ENCODE results near the gene ENOX2. TPM values are rescaled to one million over a fixed set of nuclear protein-coding genes. Genes with fewer than 3 reads are reported as not detected.

Gene ENOX2
- total RNA-seq, 1 experiment from 2014 or later = 24.3 TPM

DNA sequence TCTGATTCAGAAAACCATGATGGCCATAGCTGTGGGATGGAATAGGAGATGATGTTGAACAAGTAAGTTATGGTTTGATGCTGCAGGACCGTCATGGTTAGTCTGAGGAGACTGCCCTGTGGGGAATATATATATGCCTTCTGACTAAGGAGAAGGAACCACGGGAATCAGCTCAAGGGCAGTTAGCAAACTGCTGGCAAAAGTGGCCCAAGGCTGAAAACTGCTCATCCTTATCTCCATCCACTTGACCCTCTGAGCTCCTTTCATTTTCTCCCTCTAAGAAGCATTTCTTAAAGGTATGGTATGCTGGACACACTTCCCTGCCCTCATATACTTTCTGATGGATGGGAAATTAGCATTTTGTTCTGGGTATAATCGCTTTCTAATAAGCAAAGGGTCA lies 161.9 kb downstream of the ENOX2 start:
- no peaks in the 10 kb centered on the region for H3K4me1 Mint-ChIP-seq (ENCODE audit: insufficient read depth, unreplicated experiment)
- ChIA-PET CTCF (no interaction called here), POLR2A (no interaction called here)
- intact Hi-C loops (cut with micrococcal nuclease) = no loop called here
- no TSS peak for BruUV-seq (replicated peaks)
- no peak overlapping the region for H3K4me3 Mint-ChIP-seq (ENCODE audit: unreplicated experiment)
- H3K27me3 Mint-ChIP-seq (ENCODE audit: insufficient read depth, unreplicated experiment) = peaks cover 48% of the 10 kb centered on the region
- H3K36me3 Mint-ChIP-seq (ENCODE audit: insufficient read depth, unreplicated experiment) = no peaks in the 10 kb centered on the region
- H3K27ac Mint-ChIP-seq (ENCODE audit: low read depth, unreplicated experiment) = no peak overlapping the region
- no peaks in the 10 kb centered on the region for H3K9me3 Mint-ChIP-seq (ENCODE audit: unreplicated experiment)
- TF ChIP-seq CTCF (IDR thresholded peaks at IDR 0.05; ENCODE audit: unreplicated experiment) = no peak
- DNase-seq (ENCODE audit: unreplicated experiment) = no peak

DNA sequence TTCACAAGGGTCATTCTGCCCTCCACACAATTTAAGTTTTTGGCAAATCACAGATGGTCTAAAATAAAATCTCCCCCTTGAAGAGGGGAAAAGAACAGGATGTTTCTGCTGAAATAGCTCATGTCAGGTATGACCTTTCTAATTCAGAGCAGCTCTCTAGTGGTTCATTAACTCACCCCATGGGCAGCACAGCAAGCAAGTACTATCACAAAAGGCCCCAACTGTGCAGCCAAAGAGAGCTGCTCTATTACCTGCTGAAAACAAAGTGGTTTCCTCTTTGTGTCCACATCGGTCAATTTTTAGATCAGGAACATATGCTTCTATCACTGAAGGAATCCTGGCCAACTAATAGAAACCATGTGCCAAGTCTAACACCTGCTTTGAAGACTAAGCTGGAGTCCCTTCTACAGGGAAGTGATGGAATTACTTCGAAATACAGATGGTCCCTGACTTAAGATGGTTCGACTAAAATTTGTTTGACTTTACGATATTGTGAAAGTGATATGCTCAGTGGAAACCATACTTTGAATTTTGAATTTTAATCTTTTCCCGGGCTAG lies 164.3 kb downstream of the ENOX2 start:
- CTCF ChIA-PET = no interaction called here
- Mint-ChIP-seq H3K4me1 (ENCODE audit: insufficient read depth, unreplicated experiment) (no peaks in the 10 kb centered on the region), H3K27ac (ENCODE audit: low read depth, unreplicated experiment) (no peak overlapping the region), H3K27me3 (ENCODE audit: insufficient read depth, unreplicated experiment) (peaks cover 48% of the 10 kb centered on the region), H3K4me3 (ENCODE audit: unreplicated experiment) (no peak overlapping the region), H3K36me3 (ENCODE audit: insufficient read depth, unreplicated experiment) (no peaks in the 10 kb centered on the region), H3K9me3 (ENCODE audit: unreplicated experiment) (no peaks in the 10 kb centered on the region)
- POLR2A ChIA-PET = interaction anchor here (0.7 kb wide), 1 partner anchor 11 kb away, joined by 4 read pairs; no protein-coding TSS in a partner anchor
- intact Hi-C loops (cut with micrococcal nuclease) = no loop called here
- no peak for DNase-seq (ENCODE audit: unreplicated experiment)
- no peak for TF ChIP-seq CTCF (IDR thresholded peaks at IDR 0.05; ENCODE audit: unreplicated experiment)
- BruUV-seq (replicated peaks) = no TSS peak

DNA sequence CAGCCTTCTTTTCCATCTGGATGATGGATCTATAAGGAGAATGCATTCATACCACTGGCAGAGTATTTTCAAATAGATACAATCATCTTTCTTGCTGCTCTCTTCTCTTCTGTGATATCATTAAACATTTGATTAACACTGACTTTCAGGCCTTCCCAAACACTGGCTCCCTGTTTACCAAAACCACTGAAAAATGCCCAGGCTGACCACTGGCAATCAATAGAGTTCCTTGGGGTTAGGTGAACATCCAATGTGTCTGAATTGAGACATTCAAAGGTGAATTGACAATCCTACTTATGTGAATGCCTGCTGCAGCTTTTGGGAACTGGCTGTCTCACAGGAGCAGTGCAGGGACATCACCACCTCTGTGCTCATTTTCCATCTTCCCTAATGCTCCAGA lies 168.3 kb downstream of the ENOX2 start:
- peaks cover 22% of the 10 kb centered on the region for H3K27me3 Mint-ChIP-seq (ENCODE audit: insufficient read depth, unreplicated experiment)
- TF ChIP-seq CTCF (IDR thresholded peaks at IDR 0.05; ENCODE audit: unreplicated experiment) = no peak
- DNase-seq (ENCODE audit: unreplicated experiment) = no peak
- BruUV-seq (replicated peaks) = no TSS peak
- POLR2A ChIA-PET = no interaction called here
- peaks cover 17% of the 10 kb centered on the region for H3K9me3 Mint-ChIP-seq (ENCODE audit: unreplicated experiment)
- no peak overlapping the region for H3K27ac Mint-ChIP-seq (ENCODE audit: low read depth, unreplicated experiment)
- H3K36me3 Mint-ChIP-seq (ENCODE audit: insufficient read depth, unreplicated experiment) = no peaks in the 10 kb centered on the region
- intact Hi-C loops (cut with micrococcal nuclease) = no loop called here
- no peaks in the 10 kb centered on the region for H3K4me1 Mint-ChIP-seq (ENCODE audit: insufficient read depth, unreplicated experiment)
- CTCF ChIA-PET = no interaction called here
- H3K4me3 Mint-ChIP-seq (ENCODE audit: unreplicated experiment) = no peak overlapping the region

DNA sequence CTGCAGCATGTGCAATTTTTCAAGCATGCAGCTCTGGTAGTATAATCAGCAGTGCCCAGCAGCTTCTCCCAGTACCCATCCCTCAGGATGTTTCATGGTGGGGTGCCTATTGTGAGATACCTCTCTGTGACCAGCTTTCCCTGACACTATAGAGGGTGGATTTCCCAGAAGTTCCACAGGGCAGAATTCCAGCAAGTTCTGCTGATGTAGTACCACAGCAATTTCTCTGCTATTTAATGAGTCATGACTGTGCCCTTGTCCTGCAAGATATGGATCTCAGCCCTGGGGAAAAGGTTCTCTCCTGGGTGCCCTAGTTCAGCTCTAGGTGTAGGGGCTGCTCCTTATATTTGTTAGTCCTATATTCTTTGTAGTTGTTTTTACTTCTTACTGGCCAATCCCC lies 174.8 kb downstream of the ENOX2 start:
- Mint-ChIP-seq H3K27me3 (ENCODE audit: insufficient read depth, unreplicated experiment) (no peaks in the 10 kb centered on the region), H3K36me3 (ENCODE audit: insufficient read depth, unreplicated experiment) (peaks cover 6% of the 10 kb centered on the region), H3K4me1 (ENCODE audit: insufficient read depth, unreplicated experiment) (peaks cover 6% of the 10 kb centered on the region), H3K4me3 (ENCODE audit: unreplicated experiment) (no peak overlapping the region), H3K9me3 (ENCODE audit: unreplicated experiment) (peaks cover 28% of the 10 kb centered on the region), H3K27ac (ENCODE audit: low read depth, unreplicated experiment) (no peak overlapping the region)
- no peak for TF ChIP-seq CTCF (IDR thresholded peaks at IDR 0.05; ENCODE audit: unreplicated experiment)
- peak; percentile 27 for DNase-seq (ENCODE audit: unreplicated experiment)
- ChIA-PET CTCF (interaction anchor here (0.6 kb wide), 1 partner anchor 1127 kb away, joined by 3 read pairs; no protein-coding TSS in a partner anchor), POLR2A (interaction anchor here (0.6 to 0.9 kb wide), 2 partner anchors 11 to 108 kb away, joined by 4 to 5 read pairs; no protein-coding TSS in a partner anchor)
- BruUV-seq (replicated peaks) = no TSS peak
- intact Hi-C loops (cut with micrococcal nuclease) = loop anchor here (5.0 kb wide), 1 partner anchor 174 kb away; the partner anchor contains the start of gene ENOX2
